ENCODE results near the gene INCENP.

INCENP gene

GRCh38 chr11:62108971-62109404 lies 14.8 kb upstream of the INCENP start:
- no peaks in the 10 kb centered on the region for H4K20me1 ChIP-seq (ENCODE audit: insufficient read depth, low read length)
- H3K9me3 ChIP-seq (ENCODE audit: insufficient read depth, low read length, severe bottlenecking), result no peaks in the 10 kb centered on the region
- no peak overlapping the region for H3K4me3 ChIP-seq (ENCODE audit: low read depth in 1 of 2, low read length in 2 of 2)
- no peaks in the 10 kb centered on the region for H3K79me2 ChIP-seq (ENCODE audit: insufficient read depth, low read length)
- H3K36me3 ChIP-seq (ENCODE audit: insufficient read depth, low read length), result no peaks in the 10 kb centered on the region
- H3K4me2 ChIP-seq (ENCODE audit: insufficient read depth, low read length), result no peak overlapping the region
- ATAC-seq (ENCODE audit: insufficient read depth, low read depth) (no peak), DNase-seq (no peak)
- H3K4me1 ChIP-seq (ENCODE audit: insufficient read depth, low read length), result peaks cover 17% of the 10 kb centered on the region
- H2AFZ ChIP-seq (ENCODE audit: low read depth, low read length), result no peak overlapping the region
- H3K9ac ChIP-seq (ENCODE audit: low read depth, low read length), result no peak overlapping the region
- no peak overlapping the region for H3K27ac ChIP-seq (ENCODE audit: low read length)
- no peak for TF ChIP-seq EZH2 (IDR thresholded peaks at IDR 0.05; ENCODE audit: borderline replicate concordance, low read depth, low read length, severe bottlenecking)
- TF ChIP-seq, protein P1, sequence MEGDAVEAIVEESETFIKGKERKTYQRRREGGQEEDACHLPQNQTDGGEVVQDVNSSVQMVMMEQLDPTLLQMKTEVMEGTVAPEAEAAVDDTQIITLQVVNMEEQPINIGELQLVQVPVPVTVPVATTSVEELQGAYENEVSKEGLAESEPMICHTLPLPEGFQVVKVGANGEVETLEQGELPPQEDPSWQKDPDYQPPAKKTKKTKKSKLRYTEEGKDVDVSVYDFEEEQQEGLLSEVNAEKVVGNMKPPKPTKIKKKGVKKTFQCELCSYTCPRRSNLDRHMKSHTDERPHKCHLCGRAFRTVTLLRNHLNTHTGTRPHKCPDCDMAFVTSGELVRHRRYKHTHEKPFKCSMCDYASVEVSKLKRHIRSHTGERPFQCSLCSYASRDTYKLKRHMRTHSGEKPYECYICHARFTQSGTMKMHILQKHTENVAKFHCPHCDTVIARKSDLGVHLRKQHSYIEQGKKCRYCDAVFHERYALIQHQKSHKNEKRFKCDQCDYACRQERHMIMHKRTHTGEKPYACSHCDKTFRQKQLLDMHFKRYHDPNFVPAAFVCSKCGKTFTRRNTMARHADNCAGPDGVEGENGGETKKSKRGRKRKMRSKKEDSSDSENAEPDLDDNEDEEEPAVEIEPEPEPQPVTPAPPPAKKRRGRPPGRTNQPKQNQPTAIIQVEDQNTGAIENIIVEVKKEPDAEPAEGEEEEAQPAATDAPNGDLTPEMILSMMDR (IDR thresholded peaks at IDR 0.05; ENCODE audit: borderline replicate concordance, extremely low read depth, low read length, poor library complexity, severe bottlenecking), result no peak
- H3K27me3 ChIP-seq (ENCODE audit: insufficient read depth, low read length, poor library complexity), result peaks cover under 1% of the 10 kb centered on the region

- H2AFZ ChIP-seq (ENCODE audit: low read depth, low read length), result no peak overlapping the region
- no peak for TF ChIP-seq EZH2 (IDR thresholded peaks at IDR 0.05; ENCODE audit: borderline replicate concordance, low read depth, low read length, severe bottlenecking)
- TF ChIP-seq, protein P1 (IDR thresholded peaks at IDR 0.05; ENCODE audit: borderline replicate concordance, extremely low read depth, low read length, poor library complexity, severe bottlenecking), result no peak
- no peak overlapping the region for H3K27ac ChIP-seq (ENCODE audit: low read length)
- no peak overlapping the region for H3K4me2 ChIP-seq (ENCODE audit: insufficient read depth, low read length)
- H3K9ac ChIP-seq (ENCODE audit: low read depth, low read length), result no peak overlapping the region
- H3K79me2 ChIP-seq (ENCODE audit: insufficient read depth, low read length), result no peaks in the 10 kb centered on the region
- H3K27me3 ChIP-seq (ENCODE audit: insufficient read depth, low read length, poor library complexity), result no peaks in the 10 kb centered on the region
- H4K20me1 ChIP-seq (ENCODE audit: insufficient read depth, low read length), result no peaks in the 10 kb centered on the region
- ATAC-seq (ENCODE audit: insufficient read depth, low read depth) (no peak), DNase-seq (no peak)
- no peak overlapping the region for H3K4me3 ChIP-seq (ENCODE audit: low read depth in 1 of 2, low read length in 2 of 2)
- peaks cover 4% of the 10 kb centered on the region; the same call in 1 of the 2 replicates for H3K4me1 ChIP-seq (ENCODE audit: insufficient read depth, low read length)
- no peaks in the 10 kb centered on the region for H3K36me3 ChIP-seq (ENCODE audit: insufficient read depth, low read length)
- H3K9me3 ChIP-seq (ENCODE audit: insufficient read depth, low read length, severe bottlenecking), result no peaks in the 10 kb centered on the region
These were observed 8.6 kb upstream of the INCENP start for GRCh38 chr11:62115085-62115694.

DNA sequence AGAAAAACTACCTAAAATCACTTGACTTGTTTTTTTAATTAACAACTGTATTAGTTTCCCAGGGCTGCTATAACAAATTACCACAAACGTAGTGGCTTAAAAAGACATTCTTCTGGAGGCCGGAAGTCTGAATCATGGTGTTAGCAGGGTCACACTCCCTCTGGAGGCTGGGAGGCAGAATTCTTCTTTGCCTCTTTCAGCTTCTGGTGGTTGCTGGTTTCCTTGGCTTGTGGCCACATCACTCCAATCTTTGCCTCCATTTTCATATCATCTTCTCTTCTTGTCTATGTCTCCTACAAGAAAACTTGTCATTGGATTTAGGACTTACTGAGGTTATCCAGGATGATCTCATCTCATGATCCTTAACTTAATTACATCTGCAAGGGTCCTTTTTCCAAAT lies 7.4 kb upstream of the INCENP start:
- no peaks in the 10 kb centered on the region for H3K27me3 ChIP-seq (ENCODE audit: insufficient read depth, low read length, poor library complexity)
- H3K27ac ChIP-seq (ENCODE audit: low read length), result no peak overlapping the region
- no peak overlapping the region for H3K4me3 ChIP-seq (ENCODE audit: low read depth in 1 of 2, low read length in 2 of 2)
- H2AFZ ChIP-seq (ENCODE audit: low read depth, low read length), result no peak overlapping the region
- no peaks in the 10 kb centered on the region for H3K9me3 ChIP-seq (ENCODE audit: insufficient read depth, low read length, severe bottlenecking)
- H3K9ac ChIP-seq (ENCODE audit: low read depth, low read length), result no peak overlapping the region
- no peak for TF ChIP-seq EZH2 (IDR thresholded peaks at IDR 0.05; ENCODE audit: borderline replicate concordance, low read depth, low read length, severe bottlenecking)
- TF ChIP-seq, protein P1 (IDR thresholded peaks at IDR 0.05; ENCODE audit: borderline replicate concordance, extremely low read depth, low read length, poor library complexity, severe bottlenecking), result no peak
- no peaks in the 10 kb centered on the region for H3K36me3 ChIP-seq (ENCODE audit: insufficient read depth, low read length)
- no peak overlapping the region for H3K4me2 ChIP-seq (ENCODE audit: insufficient read depth, low read length)
- H4K20me1 ChIP-seq (ENCODE audit: insufficient read depth, low read length), result no peaks in the 10 kb centered on the region
- H3K79me2 ChIP-seq (ENCODE audit: insufficient read depth, low read length), result no peaks in the 10 kb centered on the region
- DNase-seq, result no peak
- no peak for ATAC-seq (ENCODE audit: insufficient read depth, low read depth)
- H3K4me1 ChIP-seq (ENCODE audit: insufficient read depth, low read length), result peaks cover 4% of the 10 kb centered on the region; the same call in 1 of the 2 replicates
